ENCODE measurements around the gene LTB4R. TPM values are rescaled to one million over a fixed set of nuclear protein-coding genes. Genes with fewer than 3 reads are reported as not detected.

The LTB4R gene
- total and polyA plus RNA-seq, 9 of the 15 experiments (the other 6 are each of a cell fraction or from before 2014, with no cell fraction given) = 0.38 to 10.5 (median 2.8) TPM

DNA sequence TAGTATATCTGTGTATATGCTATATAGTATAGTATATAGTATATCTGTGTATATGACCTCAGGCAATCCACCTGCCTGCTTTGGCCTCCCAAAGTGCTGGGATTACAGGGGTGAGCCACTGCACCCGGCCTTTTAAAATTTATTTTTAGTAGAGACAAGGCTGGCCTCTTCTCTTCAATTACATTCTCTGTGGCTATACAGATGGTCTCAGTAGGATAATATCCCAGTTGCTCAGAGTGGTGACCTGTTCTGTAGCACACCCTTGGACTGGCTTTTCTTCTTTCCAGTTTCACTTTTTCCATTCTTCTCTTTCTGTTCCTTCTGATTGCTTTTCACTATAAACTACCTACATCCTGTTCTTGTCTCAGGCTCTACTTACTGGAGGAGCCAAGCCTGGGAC is 53.5 kb downstream of the LTB4R start:
- Histone ChIP-seq H2AFZ (ENCODE audit: low read depth, low read length) (no peak overlapping the region), H3K79me2 (ENCODE audit: control insufficient read depth, insufficient read depth, low read length) (no peaks in the 10 kb centered on the region), H3K9me3 (replicated peaks; ENCODE audit: control insufficient read depth, insufficient read depth, low read depth, low read length) (no peaks in the 10 kb centered on the region), H3K9me1 (ENCODE audit: control insufficient read depth, insufficient read depth, low read length) (no peaks in the 10 kb centered on the region), H3K27me3 (ENCODE audit: control insufficient read depth in 2 of 2, insufficient read depth in 2 of 2, low read length in 2 of 2) (no peaks in the 10 kb centered on the region), H3K4me1 (replicated peaks in 1 of 2; ENCODE audit: control insufficient read depth in 2 of 2, insufficient read depth in 2 of 2, low read length in 2 of 2) (peaks cover 12 to 39% of the 10 kb centered on the region in 2 experiments; a peak in 4 of 5 replicates), H3K4me2 (ENCODE audit: insufficient read depth, low read length) (no peak overlapping the region), H3K4me3 (no peak overlapping the region), H3K9ac (ENCODE audit: insufficient read depth in 1 of 2, low read depth in 2 of 2, low read length in 2 of 2) (no peak overlapping the region), H3K36me3 (ENCODE audit: control insufficient read depth, insufficient read depth, low read length) (no peaks in the 10 kb centered on the region), H4K20me1 (replicated peaks; ENCODE audit: control insufficient read depth, insufficient read depth, low read length) (no peaks in the 10 kb centered on the region), H3K27ac (ENCODE audit: extremely low read depth, low read depth, low read length) (no peak overlapping the region)
- 50% methylated on average over 1 of the region's 1 CpG for WGBS (ENCODE audit: insufficient coverage, low coverage, missing lambda C conversion rate)
- DNase-seq (ENCODE audit: extremely low read depth in 1 of 4, low spot score in 3 of 4) (no peak), ATAC-seq (no peak), FAIRE-seq (no peak)
- in situ Hi-C loops (cut with MboI) (no loop called here), intact Hi-C loops (cut with micrococcal nuclease) (loop anchor here (5.0 kb wide), 1 partner anchor 33 kb away; no protein-coding TSS in a partner anchor)
- no peak for TF ChIP-seq ETV6 (IDR thresholded peaks at IDR 0.05; ENCODE audit: borderline replicate concordance in 1 of 2, low read depth in 2 of 2, low read length in 1 of 2)
- TF ChIP-seq ETV6 (CRISPR knock-in tag; IDR thresholded peaks at IDR 0.05; ENCODE audit: borderline replicate concordance) = no peak
- no peak for TF ChIP-seq ZEB2 (IDR thresholded peaks at IDR 0.05)
- TF ChIP-seq RBBP5 (IDR thresholded peaks at IDR 0.05; ENCODE audit: borderline replicate concordance, insufficient read depth, low read length, poor library complexity, severe bottlenecking) = no peak
- no peak for TF ChIP-seq TCF7 (IDR thresholded peaks at IDR 0.05; ENCODE audit: borderline replicate concordance)
- no peak for TF ChIP-seq FIP1L1 (IDR thresholded peaks at IDR 0.05; ENCODE audit: low read depth, low read length, poor library complexity, severe bottlenecking)
- TF ChIP-seq ELK1 (CRISPR knock-in tag; IDR thresholded peaks at IDR 0.05) = no peak
- no peak for TF ChIP-seq CHD2 (IDR thresholded peaks at IDR 0.05; ENCODE audit: low read depth, low read length)
- TF ChIP-seq TAF15 (IDR thresholded peaks at IDR 0.05; ENCODE audit: low read depth, low read length) = no peak
- TF ChIP-seq NELFE (IDR thresholded peaks at IDR 0.05; ENCODE audit: insufficient read depth, insufficient read length) = no peak
- no peak for TF ChIP-seq ILF3 (IDR thresholded peaks at IDR 0.05; ENCODE audit: borderline replicate concordance)
- no peak for TF ChIP-seq SIRT6 (IDR thresholded peaks at IDR 0.05; ENCODE audit: low read depth, low read length)
- TF ChIP-seq NR2C2 (CRISPR knock-in tag; IDR thresholded peaks at IDR 0.05) = no peak
- TF ChIP-seq NR2C2 (tag; IDR thresholded peaks at IDR 0.05) = no peak
- ChIA-PET POLR2A (no interaction called here), CTCF (ENCODE audit: low intra/inter-chr PET ratio) (no interaction called here)
- no TSS peak for BruUV-seq (replicated peaks)

Measured in K562 (cell line).